ENCODE results near the gene NTMT1. TPM values are rescaled to one million over a fixed set of nuclear protein-coding genes. Genes with fewer than 3 reads are reported as not detected.

Gene NTMT1, protein sequence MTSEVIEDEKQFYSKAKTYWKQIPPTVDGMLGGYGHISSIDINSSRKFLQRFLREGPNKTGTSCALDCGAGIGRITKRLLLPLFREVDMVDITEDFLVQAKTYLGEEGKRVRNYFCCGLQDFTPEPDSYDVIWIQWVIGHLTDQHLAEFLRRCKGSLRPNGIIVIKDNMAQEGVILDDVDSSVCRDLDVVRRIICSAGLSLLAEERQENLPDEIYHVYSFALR
- 30.7 to 33.3 TPM (median 33.0 TPM) in 3 replicates for total RNA-seq

DNA sequence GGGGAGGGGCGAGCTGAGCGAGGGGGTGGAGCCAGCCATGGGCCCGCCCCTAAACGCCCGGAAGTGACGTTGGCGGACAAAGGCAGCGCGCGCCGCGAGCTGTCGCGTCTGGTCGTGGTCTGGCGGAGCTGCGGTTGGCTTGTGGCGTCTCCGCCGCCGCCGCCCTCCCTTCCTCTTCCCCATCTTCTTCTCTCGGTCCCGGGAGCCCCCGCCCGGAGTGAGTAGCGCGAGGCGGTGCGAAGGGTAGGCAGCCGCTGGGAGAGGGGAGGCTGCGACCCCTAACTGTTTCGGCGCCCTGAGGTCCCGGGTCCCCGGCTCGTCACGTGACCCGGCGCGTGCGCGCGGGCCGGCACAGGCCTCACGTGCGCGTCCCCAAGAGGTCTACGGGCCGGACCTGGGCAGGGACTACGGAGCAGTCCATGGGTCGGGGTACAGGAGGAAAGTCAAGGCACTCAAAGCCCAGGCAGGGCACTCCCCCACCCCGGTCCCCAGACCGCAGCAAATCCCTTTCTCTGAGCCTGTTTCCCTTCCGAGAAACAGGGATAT, at the start of gene NTMT1:
Gene NTMT1 (plus strand): TSS at position 85 of the 546 bp plus-strand sequence. CDS start 6,541 bp downstream, outside the sequence.
- H3K27ac Mint-ChIP-seq, result peak within 1 kb of the TSS; percentile 88
- DNase-seq (ENCODE audit: low spot score in 2 of 2, unreplicated experiment in 2 of 2), result peak; percentile 81 to 94
- H3K27me3 Mint-ChIP-seq (ENCODE audit: low read depth), result no peaks in the 10 kb centered on the region
- H3K4me3 Mint-ChIP-seq, result peak within 1 kb of the TSS; percentile 72
- no peaks in the 10 kb centered on the region for H3K36me3 Mint-ChIP-seq
- peaks cover 39% of the 10 kb centered on the region for H3K4me1 Mint-ChIP-seq
- TF ChIP-seq, protein P1, sequence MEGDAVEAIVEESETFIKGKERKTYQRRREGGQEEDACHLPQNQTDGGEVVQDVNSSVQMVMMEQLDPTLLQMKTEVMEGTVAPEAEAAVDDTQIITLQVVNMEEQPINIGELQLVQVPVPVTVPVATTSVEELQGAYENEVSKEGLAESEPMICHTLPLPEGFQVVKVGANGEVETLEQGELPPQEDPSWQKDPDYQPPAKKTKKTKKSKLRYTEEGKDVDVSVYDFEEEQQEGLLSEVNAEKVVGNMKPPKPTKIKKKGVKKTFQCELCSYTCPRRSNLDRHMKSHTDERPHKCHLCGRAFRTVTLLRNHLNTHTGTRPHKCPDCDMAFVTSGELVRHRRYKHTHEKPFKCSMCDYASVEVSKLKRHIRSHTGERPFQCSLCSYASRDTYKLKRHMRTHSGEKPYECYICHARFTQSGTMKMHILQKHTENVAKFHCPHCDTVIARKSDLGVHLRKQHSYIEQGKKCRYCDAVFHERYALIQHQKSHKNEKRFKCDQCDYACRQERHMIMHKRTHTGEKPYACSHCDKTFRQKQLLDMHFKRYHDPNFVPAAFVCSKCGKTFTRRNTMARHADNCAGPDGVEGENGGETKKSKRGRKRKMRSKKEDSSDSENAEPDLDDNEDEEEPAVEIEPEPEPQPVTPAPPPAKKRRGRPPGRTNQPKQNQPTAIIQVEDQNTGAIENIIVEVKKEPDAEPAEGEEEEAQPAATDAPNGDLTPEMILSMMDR (IDR thresholded peaks at IDR 0.05; ENCODE audit: unreplicated experiment), result no peak
- no peaks in the 10 kb centered on the region for H3K9me3 Mint-ChIP-seq

DNA sequence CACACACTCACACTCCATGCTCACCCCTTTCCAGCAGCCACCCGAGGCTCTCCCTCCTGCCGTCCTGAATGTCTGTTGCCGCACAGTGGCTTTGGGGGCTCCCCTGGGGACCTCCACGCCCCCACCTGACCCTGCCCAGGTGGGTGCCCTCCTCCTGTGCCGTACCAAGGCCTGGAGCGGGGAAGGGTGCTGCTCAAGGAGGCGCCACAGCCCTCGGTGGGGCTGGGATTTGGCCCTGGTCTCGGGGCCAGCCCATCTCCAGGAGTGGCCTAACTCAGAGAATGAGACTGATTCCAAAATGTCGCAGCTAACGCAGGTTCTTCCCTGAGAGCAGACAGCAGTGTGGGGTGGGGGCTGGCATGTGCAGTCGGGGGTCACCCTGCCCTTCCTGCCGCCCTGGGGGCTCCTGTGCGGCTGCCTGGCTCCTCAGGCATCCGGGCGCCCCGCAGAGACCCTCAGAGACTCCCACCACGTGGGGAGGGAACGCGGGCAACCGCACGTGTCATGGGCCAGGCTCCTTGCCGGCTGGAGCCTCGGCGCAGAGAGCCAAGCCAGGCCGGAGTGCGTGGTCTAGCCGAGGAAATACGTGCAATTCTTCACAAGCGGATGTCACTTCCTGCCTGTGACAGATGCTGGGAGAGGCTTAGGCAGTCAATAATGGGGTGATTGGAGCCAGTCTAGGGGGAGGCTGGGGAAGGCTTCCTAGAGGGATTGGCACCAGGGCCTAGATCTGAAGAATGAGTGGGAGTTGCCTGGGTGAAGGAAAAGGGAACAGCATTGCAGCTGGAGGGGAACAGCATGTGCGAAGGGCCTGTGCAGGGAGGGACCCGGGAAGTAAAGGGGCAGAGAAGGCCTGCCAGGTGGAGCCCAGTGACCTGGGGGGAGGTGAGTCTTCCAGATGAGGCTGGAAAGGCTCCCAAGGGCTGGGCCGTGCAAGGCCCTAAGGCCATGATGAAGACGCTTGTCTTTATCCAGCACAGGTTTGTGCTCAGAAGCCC, 49.1 kb upstream of the NTMT1 start:
- Mint-ChIP-seq H3K4me1 (peaks cover 14% of the 10 kb centered on the region), H3K9me3 (peaks cover 6% of the 10 kb centered on the region), H3K36me3 (no peaks in the 10 kb centered on the region), H3K4me3 (no peak overlapping the region), H3K27ac (peak overlapping the region; percentile 64), H3K27me3 (ENCODE audit: low read depth) (no peaks in the 10 kb centered on the region)
- TF ChIP-seq, protein P1 (IDR thresholded peaks at IDR 0.05; ENCODE audit: unreplicated experiment), result no peak
- DNase-seq (ENCODE audit: low spot score in 2 of 2, unreplicated experiment in 2 of 2), result no peak

DNA sequence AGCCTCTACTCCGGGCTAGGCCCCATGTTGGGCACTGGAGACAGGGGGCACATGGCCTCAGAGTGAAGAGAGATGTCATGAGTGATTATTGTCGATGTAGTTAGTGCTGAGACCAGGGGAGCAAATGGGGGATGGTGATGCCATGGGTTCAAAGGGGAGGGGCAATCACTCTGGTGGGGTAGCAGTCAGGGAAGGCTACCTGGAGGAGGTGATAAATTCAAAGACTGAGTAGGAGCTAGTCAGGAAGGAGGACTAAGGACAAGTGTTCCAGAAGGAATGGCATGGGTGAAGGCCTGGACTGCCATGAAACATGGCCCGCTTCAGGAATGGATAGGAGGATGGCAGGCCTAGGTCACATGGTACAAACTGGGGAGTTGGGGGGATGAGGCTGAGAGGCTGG, 46.7 kb upstream of the NTMT1 start:
- peaks cover 15% of the 10 kb centered on the region for H3K4me1 Mint-ChIP-seq
- no peak overlapping the region for H3K4me3 Mint-ChIP-seq
- no peak for DNase-seq (ENCODE audit: low spot score in 2 of 2, unreplicated experiment in 2 of 2)
- no peaks in the 10 kb centered on the region for H3K27me3 Mint-ChIP-seq (ENCODE audit: low read depth)
- H3K36me3 Mint-ChIP-seq, result no peaks in the 10 kb centered on the region
- H3K27ac Mint-ChIP-seq, result peak overlapping the region; percentile 5
- TF ChIP-seq, protein P1 (IDR thresholded peaks at IDR 0.05; ENCODE audit: unreplicated experiment), result no peak
- H3K9me3 Mint-ChIP-seq, result no peaks in the 10 kb centered on the region

DNA sequence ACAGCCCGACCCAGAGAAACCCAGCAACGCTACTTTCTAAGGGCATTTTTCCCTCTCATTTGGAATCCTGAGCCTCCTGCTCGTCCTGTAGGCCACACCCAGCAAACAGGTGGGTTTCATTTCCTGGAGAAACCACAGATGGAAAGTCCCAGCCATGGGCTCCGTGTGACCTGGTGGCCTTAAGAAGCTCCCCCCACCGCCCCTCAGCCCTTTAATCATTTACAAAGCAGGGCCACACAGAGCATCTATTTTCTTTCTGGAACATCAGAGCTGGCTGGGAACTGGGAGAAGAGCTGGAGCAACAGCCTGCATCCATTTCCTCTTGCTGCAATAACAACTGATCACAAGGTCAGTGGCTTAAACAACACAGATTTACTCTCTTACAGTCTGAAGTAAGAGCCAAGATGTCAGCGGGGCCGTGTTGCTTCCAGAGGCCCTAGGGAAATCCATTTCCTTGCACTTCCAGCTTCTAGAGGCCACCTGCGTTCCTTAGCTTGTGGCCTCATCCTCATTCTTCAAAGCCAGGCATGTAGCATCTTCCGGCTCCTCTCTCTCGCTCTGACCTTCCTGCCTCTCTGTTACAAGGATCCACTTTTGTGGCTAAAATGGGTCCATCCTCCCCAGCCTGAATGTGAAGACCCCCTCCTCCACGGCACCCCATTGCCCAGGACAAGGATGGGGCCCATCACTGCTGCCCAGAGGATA, 45.6 kb upstream of the NTMT1 start:
- DNase-seq (ENCODE audit: low spot score in 2 of 2, unreplicated experiment in 2 of 2), result no peak
- Mint-ChIP-seq H3K9me3 (no peaks in the 10 kb centered on the region), H3K27me3 (ENCODE audit: low read depth) (no peaks in the 10 kb centered on the region), H3K4me1 (peaks cover 19% of the 10 kb centered on the region), H3K36me3 (no peaks in the 10 kb centered on the region), H3K27ac (no peak overlapping the region), H3K4me3 (no peak overlapping the region)
- TF ChIP-seq, protein P1 (IDR thresholded peaks at IDR 0.05; ENCODE audit: unreplicated experiment), result no peak

DNA sequence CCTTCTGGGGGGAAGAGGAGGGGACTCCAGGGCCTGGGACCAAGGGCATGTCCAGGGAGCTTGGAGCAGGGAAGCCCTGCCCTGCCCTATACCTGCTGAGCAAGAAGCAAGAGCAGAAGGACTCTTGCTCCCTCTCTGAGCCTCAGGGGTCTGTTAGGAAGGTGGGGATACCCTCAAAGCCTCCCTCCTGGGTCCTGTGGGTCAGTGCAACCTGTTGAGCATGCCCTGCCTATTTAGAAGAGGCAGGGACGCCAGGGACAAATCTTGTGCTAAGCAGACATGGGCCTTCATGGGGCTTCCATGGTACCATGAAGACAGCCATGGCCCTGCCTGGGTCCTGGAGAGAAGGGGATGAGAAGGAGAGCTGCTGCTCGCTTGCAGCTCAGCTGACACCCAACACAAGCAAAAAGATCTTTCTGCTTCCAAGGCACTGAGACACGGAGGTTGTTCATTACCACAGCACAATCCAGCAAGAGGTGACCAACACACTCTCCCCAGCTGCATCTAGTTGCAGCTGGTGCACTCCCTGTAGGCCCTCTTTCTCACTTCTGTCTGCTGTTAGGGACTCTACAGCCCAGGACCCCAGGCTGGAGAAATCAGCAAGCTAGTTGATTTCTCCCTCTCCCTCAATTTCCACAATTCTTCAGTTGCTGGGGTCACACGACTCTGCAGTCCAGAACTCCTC, 44.3 kb upstream of the NTMT1 start:
- Mint-ChIP-seq H3K4me1 (peaks cover 18% of the 10 kb centered on the region), H3K27me3 (ENCODE audit: low read depth) (no peaks in the 10 kb centered on the region), H3K27ac (no peak overlapping the region), H3K4me3 (no peak overlapping the region), H3K36me3 (no peaks in the 10 kb centered on the region), H3K9me3 (no peaks in the 10 kb centered on the region)
- TF ChIP-seq, protein P1 (IDR thresholded peaks at IDR 0.05; ENCODE audit: unreplicated experiment), result no peak
- no peak for DNase-seq (ENCODE audit: low spot score in 2 of 2, unreplicated experiment in 2 of 2)

Measured in mesothelial cell of epicardium (in vitro differentiated cells).